NB4 (cell line): ENCODE measurements around the gene CDH15.

Experiments used
- POLR2A ChIP-seq: IDR thresholded peaks from 2 replicates; pipeline ENCODE4 v1.6.1; 2011; ENCODE audit warnings: mild to moderate bottlenecking; ENCODE audit not compliant: insufficient read length; ENCODE audit errors: extremely low read depth
- TF ChIP-seq, protein P1 (sequence below): IDR thresholded peaks from one replicate; pipeline ENCODE4 v1.5.1; 2012; ENCODE audit warnings: low read depth, low read length

DNA sequence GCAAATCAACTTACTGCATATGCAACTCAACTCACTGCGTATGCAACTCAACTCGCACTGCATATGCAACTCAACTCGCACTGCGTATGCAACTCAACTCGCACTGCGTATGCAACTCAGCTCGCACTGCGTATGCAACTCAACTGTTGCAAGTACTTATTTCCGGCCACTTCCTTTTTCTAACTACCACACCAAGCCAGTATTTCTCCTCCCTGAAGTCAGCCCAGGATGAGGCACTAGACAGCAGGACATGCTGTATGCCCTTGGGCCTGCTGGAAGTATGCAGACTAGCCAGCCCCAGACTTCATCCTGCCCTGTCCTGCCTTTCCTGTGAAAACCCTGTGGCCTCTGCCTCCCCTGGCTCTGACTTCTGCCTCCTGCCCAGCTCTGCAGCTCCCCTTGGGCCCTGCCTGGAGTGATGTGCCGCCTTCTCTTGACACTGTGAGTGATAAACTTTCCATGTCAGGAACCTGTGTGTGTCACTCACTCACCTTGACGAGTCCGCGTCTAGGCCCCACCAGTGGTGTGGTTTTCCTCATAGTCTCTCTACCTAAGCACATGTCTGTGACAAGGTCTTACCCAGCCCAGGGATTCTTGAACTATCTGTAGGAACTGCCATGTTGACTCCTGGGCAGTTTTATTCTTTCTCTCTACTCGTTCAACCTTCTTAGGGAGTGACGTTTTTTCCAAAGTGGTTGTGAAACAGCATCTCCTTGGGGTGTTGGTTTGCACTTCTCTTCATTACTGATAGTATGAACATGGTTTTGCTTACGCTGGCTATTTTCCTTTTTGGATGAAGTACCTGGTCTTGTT, 62.3 kb downstream of the CDH15 start:
- TF ChIP-seq, protein P1, sequence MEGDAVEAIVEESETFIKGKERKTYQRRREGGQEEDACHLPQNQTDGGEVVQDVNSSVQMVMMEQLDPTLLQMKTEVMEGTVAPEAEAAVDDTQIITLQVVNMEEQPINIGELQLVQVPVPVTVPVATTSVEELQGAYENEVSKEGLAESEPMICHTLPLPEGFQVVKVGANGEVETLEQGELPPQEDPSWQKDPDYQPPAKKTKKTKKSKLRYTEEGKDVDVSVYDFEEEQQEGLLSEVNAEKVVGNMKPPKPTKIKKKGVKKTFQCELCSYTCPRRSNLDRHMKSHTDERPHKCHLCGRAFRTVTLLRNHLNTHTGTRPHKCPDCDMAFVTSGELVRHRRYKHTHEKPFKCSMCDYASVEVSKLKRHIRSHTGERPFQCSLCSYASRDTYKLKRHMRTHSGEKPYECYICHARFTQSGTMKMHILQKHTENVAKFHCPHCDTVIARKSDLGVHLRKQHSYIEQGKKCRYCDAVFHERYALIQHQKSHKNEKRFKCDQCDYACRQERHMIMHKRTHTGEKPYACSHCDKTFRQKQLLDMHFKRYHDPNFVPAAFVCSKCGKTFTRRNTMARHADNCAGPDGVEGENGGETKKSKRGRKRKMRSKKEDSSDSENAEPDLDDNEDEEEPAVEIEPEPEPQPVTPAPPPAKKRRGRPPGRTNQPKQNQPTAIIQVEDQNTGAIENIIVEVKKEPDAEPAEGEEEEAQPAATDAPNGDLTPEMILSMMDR, result no peak
- no peak for TF ChIP-seq POLR2A
